Epithelial cell of esophagus (primary cell): ENCODE results near the gene CASS4.

ENCODE experiments used
- DNase-seq: peaks from one replicate; pipeline ENCODE4 v3.0.0; 2010; ENCODE audit warnings: low read depth
- H3K4me3 ChIP-seq: 2 replicates; pipeline ENCODE4 v1.5.1; 2011; ENCODE audit warnings: mild to moderate bottlenecking, low read length, control low read depth
- TF ChIP-seq, protein P1 (sequence below): IDR thresholded peaks from 2 replicates; pipeline ENCODE4 v1.5.1; 2011; ENCODE audit warnings: low read depth, mild to moderate bottlenecking, low read length, control low read depth, inconsistent platforms; ENCODE audit not compliant: insufficient read depth; ENCODE audit errors: missing control alignments

CASS4 gene

DNA sequence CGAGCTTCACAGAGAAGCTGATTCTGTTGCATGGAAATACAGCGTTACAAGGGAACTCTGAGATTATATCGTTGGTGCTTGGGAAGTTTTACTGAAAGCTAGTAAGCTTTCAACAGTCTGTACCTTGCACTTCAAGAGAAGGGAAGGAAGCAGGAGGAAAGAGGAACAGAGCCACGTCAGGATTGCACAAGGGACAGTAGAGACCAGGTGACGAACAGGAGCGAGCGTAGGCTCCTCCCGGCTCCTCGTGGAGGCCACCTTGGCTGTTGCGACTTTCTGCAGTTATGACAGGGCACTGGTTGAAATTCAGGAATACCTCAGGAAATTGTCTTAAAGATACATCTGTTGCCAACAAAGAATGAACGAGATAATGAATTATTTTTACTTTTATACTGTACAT is 75.2 kb downstream of the CASS4 start:
- TF ChIP-seq, protein P1, sequence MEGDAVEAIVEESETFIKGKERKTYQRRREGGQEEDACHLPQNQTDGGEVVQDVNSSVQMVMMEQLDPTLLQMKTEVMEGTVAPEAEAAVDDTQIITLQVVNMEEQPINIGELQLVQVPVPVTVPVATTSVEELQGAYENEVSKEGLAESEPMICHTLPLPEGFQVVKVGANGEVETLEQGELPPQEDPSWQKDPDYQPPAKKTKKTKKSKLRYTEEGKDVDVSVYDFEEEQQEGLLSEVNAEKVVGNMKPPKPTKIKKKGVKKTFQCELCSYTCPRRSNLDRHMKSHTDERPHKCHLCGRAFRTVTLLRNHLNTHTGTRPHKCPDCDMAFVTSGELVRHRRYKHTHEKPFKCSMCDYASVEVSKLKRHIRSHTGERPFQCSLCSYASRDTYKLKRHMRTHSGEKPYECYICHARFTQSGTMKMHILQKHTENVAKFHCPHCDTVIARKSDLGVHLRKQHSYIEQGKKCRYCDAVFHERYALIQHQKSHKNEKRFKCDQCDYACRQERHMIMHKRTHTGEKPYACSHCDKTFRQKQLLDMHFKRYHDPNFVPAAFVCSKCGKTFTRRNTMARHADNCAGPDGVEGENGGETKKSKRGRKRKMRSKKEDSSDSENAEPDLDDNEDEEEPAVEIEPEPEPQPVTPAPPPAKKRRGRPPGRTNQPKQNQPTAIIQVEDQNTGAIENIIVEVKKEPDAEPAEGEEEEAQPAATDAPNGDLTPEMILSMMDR = no peak
- DNase-seq = no peak
- no peak overlapping the region for H3K4me3 ChIP-seq

DNA sequence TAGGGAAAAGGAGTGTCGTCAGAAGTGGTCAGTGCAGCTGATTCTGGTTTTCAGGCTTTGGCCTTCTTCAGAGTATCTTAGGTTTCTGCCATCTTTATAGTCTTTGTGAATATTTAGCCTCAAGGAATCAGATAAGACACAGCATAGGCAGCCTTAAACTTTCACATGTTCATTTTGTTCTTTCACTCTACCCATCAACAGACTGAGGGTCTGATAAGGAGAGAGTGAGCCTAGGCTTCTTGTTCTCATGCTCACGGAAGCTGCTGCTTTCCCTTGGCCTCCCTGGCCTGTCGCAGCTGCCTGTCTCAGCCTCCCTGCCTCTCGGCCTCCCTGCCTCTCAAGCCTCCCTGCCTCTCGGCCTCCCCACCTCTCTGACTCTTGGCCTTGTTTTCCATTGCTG is 76.5 kb downstream of the CASS4 start:
- TF ChIP-seq, protein P1 = no peak
- H3K4me3 ChIP-seq = no peak overlapping the region
- DNase-seq = no peak

DNA sequence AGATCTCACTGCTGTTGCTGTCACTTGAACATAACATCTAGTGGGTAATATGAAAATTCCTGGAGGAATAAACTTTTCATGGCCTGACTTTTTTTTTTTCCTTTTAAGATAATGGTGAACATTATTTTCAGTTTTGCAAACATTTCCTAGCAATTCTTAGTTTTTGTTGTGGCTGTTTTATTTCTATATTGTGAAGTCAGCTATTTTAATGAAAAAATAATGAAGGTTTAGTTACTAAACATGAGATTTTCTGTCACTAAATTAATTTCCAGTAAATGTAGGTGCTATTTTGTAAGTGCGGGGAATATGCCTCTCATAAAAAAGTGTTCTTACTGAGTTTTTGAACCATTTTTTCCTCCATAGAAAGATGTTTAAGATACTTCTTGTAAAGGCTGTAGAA is 89.1 kb downstream of the CASS4 start:
- TF ChIP-seq, protein P1 = no peak
- DNase-seq = no peak

DNA sequence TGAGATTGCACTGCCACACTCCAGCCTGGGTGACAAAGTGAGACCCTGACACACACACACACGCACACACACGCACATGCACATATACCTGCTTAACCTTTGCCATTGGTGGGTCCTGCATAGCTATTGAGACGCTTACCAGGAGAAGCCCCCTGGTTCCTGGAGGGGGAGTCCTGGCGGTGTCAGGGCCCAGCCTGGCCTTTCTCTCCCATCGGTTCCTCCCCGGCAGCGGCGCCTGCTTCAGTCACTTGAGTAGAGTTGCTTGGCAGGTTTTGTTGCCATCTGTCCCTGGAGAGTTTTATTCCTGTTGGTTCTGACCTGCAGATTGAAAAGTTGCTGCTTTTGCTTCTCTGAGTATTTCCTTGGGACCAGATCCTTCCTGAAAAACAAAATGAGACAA is 91.9 kb downstream of the CASS4 start:
- no peak overlapping the region for H3K4me3 ChIP-seq
- TF ChIP-seq, protein P1 = no peak
- no peak for DNase-seq

More for the DNA sequence above, 89.1 kb downstream of the CASS4 start:
- no peak overlapping the region for H3K4me3 ChIP-seq

DNA sequence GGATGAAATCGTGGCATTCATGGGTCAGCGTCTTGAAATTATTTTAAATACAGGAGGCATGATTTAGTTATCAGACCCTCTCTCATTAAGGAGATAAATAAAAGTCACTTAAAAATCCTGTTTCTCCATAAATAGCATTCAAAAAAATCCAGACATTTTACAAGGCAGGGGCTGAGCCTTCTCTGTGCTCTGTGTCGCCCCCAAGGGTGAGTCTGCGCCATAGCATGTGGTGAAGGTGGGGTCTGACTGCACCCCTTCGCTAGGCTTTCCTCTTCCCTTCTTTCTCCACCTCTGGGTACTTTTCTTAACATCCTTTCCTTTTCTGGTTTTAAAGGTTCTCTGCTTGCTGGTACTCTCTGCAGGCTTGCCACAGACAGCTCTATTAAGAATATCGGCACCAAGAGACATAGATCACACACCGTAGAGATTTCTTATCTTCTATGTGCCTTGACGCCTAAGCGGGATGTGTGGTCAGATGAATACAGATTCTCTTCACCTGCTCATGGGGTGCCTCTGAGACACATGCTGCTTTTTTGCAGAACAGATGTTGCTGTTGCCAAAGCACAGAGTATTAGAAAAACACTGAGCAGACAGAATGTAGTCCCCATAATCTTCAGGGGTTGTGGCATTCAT is 92.4 kb downstream of the CASS4 start:
- no peak overlapping the region for H3K4me3 ChIP-seq
- no peak for DNase-seq
- TF ChIP-seq, protein P1 = peak; percentile 43

DNA sequence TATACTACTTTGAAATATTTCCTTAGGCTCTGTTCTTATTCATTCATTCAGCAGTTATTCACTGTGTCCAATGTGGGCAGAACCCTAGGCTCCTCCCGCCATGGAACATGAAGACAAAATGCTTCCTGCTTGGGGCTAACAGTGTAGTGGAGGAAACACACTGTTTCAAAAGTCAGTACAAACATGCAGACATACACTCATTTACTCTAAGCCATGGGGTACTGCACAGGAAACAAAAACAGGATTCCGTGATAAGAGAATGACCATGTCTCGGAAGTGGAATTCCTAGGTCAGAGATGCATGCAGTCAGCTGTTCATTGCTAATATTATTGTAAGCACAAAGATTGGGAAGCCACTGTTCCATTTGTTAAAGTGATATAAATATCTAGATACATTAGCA is 94.0 kb downstream of the CASS4 start:
- H3K4me3 ChIP-seq = no peak overlapping the region
- no peak for DNase-seq
- TF ChIP-seq, protein P1 = no peak
